LNCAP (cell line): ENCODE measurements around the gene KIRREL3.

Source experiments
- TF ChIP-seq, protein P1 (sequence below): fragments of 450-650 bp; IDR thresholded peaks from 2 replicates; pipeline ENCODE4 v1.5.1; 2017; ENCODE audit warnings: mild to moderate bottlenecking

The KIRREL3 gene

DNA sequence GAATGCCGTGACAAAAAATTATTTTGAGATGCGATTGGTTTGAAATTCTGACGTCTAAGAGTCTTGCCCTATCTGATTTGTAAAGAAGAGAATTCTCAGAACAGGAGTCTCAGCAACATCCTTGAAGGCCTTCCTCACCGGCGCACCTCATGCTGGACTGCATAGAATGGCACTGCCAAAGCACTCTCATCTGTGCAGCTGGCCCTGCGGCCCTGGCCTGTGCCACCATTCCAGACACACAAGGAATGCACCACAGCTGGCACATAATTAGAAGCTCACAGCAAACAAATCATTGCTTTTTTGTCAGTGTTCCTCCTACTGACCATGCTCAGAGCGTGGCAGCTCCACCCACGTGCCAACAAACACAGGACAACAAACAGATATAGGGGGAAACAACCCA lies 166.0 kb downstream of the KIRREL3 start:
- TF ChIP-seq, protein P1, sequence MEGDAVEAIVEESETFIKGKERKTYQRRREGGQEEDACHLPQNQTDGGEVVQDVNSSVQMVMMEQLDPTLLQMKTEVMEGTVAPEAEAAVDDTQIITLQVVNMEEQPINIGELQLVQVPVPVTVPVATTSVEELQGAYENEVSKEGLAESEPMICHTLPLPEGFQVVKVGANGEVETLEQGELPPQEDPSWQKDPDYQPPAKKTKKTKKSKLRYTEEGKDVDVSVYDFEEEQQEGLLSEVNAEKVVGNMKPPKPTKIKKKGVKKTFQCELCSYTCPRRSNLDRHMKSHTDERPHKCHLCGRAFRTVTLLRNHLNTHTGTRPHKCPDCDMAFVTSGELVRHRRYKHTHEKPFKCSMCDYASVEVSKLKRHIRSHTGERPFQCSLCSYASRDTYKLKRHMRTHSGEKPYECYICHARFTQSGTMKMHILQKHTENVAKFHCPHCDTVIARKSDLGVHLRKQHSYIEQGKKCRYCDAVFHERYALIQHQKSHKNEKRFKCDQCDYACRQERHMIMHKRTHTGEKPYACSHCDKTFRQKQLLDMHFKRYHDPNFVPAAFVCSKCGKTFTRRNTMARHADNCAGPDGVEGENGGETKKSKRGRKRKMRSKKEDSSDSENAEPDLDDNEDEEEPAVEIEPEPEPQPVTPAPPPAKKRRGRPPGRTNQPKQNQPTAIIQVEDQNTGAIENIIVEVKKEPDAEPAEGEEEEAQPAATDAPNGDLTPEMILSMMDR, result no peak

DNA sequence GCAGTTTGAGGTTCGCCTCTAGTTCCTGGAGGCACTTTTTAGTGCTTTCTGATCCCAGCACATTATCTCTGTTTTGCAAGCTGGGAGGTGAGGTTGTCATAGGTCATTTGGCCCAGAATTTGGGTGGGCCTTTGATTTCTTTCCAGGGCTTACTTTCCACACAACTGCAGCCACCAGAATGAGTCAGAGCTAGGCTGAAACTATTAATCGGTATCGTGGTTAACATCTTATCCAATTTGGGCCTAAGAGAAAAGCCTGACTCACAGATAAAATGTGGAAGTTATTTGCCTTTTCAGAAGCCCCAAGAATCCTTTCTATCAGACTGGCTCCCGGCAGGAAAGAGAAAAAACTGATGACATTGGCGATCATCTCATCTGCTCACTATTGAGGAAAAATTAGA lies 166.4 kb downstream of the KIRREL3 start:
- TF ChIP-seq, protein P1, result no peak

DNA sequence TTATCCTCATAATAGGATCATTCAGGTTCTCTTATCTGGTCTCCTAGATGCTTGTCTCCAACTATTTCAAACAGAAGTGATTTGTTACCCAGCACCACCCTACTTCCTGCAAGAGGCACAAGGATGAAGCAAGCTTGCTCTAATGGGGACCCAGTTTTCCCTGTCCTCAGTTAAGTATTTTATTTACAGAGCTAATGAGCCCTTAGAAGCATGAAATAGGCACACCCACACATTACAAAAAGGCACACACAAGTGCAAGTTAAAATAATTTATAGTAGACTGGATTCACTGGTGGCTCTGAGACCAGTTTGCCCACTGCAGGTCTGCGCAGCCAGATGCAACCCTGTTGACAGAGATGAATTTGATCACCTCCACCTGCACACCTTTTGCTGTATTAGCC lies 167.5 kb downstream of the KIRREL3 start:
- TF ChIP-seq, protein P1, result no peak

DNA sequence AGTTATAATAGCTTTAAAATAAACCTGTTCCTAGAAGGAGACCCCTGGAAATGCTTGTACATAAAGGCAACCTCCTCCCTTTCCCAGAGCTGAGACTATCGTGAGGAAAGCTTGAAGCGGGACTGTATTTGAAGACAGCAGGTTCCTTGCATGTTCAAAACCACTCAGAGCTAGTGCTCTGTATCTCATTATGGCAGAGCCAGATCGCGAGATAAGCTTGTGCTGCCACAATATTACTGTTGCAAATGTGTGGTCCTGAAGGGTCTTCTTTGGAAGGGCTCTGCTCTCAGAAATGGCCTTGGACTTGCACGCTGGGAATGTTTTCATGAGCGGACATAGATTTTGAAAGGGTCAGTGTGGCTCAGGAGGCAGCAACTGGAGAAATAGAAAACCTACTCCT lies 168.2 kb downstream of the KIRREL3 start:
- TF ChIP-seq, protein P1, result no peak

DNA sequence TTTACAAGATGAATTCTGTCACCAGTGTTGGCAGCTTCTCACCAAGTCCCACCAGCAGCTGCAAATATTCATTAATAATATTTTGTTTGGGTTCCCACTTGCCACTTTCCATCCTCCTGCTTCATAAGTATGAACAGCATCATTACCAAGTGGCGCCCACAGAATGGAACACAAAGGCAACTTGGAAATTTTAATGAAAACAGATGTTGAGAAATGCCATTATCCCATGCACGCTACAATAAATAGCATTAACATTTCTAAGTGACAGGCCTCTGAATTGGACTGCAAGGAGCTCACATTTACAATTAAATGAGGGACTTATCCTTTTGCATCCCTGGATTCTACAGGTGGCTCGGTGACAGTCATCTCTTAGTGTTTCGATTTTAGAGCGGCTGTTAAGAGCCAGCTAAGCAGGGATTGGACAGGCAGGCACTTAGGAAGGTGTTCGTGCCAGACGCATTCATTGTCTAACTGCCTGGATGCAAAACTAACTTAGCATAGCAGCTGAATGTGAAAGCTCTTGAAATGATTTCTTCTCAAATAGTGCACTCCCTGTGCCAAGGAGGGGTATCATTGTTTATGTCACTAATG lies 170.3 kb downstream of the KIRREL3 start:
- TF ChIP-seq, protein P1, result no peak

- TF ChIP-seq, protein P1, result no peak
Observed at GRCh38 chr11:126829716-126830115, 170.9 kb downstream of the KIRREL3 start.

- TF ChIP-seq, protein P1, result no peak
Observed at GRCh38 chr11:126824035-126824607, 176.4 kb downstream of the KIRREL3 start.

DNA sequence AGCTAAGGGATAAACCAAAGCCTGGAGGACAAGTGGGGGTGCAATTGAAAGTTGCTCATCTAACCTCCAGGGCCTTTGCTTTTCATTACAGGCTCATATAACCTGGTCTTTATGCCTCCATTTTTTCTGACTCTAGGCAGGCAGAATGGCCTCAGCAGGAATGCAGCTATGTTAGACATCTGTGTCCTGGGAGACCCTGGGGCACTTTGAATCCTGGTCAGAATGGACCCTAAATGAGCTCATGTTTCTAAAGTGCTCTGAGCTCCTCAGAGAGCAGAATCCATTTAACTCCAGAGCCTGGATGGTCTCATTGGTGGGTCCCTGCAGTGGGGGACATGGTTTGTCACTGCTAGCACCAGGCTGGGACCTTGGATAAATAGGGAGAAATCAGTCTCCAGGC lies 177.3 kb downstream of the KIRREL3 start:
- TF ChIP-seq, protein P1, result no peak
